ENCODE measurements around the gene DCLK1. TPM values are rescaled to one million over a fixed set of nuclear protein-coding genes. Genes with fewer than 3 reads are reported as not detected.

The DCLK1 gene
- total RNA-seq, 1 experiment from 2014 or later = not detected

GRCh38 chr13:36068566-36068965 is 62.6 kb downstream of the DCLK1 start:
- TF ChIP-seq POLR2AphosphoS5 (IDR thresholded peaks at IDR 0.05; ENCODE audit: low read depth, low read length) = no peak
- TF ChIP-seq, protein P1, sequence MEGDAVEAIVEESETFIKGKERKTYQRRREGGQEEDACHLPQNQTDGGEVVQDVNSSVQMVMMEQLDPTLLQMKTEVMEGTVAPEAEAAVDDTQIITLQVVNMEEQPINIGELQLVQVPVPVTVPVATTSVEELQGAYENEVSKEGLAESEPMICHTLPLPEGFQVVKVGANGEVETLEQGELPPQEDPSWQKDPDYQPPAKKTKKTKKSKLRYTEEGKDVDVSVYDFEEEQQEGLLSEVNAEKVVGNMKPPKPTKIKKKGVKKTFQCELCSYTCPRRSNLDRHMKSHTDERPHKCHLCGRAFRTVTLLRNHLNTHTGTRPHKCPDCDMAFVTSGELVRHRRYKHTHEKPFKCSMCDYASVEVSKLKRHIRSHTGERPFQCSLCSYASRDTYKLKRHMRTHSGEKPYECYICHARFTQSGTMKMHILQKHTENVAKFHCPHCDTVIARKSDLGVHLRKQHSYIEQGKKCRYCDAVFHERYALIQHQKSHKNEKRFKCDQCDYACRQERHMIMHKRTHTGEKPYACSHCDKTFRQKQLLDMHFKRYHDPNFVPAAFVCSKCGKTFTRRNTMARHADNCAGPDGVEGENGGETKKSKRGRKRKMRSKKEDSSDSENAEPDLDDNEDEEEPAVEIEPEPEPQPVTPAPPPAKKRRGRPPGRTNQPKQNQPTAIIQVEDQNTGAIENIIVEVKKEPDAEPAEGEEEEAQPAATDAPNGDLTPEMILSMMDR (IDR thresholded peaks at IDR 0.05) = no peak
- no peak for TF ChIP-seq TCF7L2 (IDR thresholded peaks at IDR 0.05; ENCODE audit: low read depth, low read length)
- no peak for TF ChIP-seq REST (IDR thresholded peaks at IDR 0.05; ENCODE audit: insufficient read depth in 1 of 2, low read depth in 2 of 2, low read length in 1 of 2)
- TF ChIP-seq SIN3A (IDR thresholded peaks at IDR 0.05; ENCODE audit: borderline replicate concordance, insufficient read depth, low read depth, low read length) = no peak
- POLR2A ChIA-PET = no interaction called here
- Histone ChIP-seq H3K9me3 (ENCODE audit: control insufficient read depth, insufficient read depth, low read depth, low read length) (no peaks in the 10 kb centered on the region), H3K4me3 (ENCODE audit: low read depth in 2 of 2, low read length in 2 of 2) (no peak overlapping the region), H3K36me3 (ENCODE audit: control insufficient read depth, insufficient read depth, low read length) (no peaks in the 10 kb centered on the region), H3K27me3 (ENCODE audit: control insufficient read depth, insufficient read depth, low read length) (no peaks in the 10 kb centered on the region), H3K27ac (ENCODE audit: low read length) (no peak overlapping the region), H3K4me1 (ENCODE audit: control insufficient read depth, insufficient read depth, low read length) (no peaks in the 10 kb centered on the region)
- DNase-seq (ENCODE audit: low read depth, low spot score) (no peak), ATAC-seq (no peak)
- intact Hi-C loops (cut with micrococcal nuclease; ENCODE audit: unreplicated experiment) = no loop called here
- in situ Hi-C loops (cut with HindIII; ENCODE audit: low pct_unique_long_range_greater_than_20kb, low sequenced_read_pairs) = no loop called here
- CTCF ChIA-PET = no interaction called here
- no TSS peak for BruUV-seq (replicated peaks)

- BruUV-seq (replicated peaks) = no TSS peak
- ChIA-PET CTCF (no interaction called here), POLR2A (no interaction called here)
- H3K27ac ChIP-seq (ENCODE audit: low read length) = no peak overlapping the region
- TF ChIP-seq TCF7L2 (IDR thresholded peaks at IDR 0.05; ENCODE audit: low read depth, low read length) = no peak
- TF ChIP-seq, protein P1 (IDR thresholded peaks at IDR 0.05) = no peak
- TF ChIP-seq POLR2AphosphoS5 (IDR thresholded peaks at IDR 0.05; ENCODE audit: low read depth, low read length) = no peak
- TF ChIP-seq SIN3A (IDR thresholded peaks at IDR 0.05; ENCODE audit: borderline replicate concordance, insufficient read depth, low read depth, low read length) = no peak
- TF ChIP-seq REST (IDR thresholded peaks at IDR 0.05; ENCODE audit: insufficient read depth in 1 of 2, low read depth in 2 of 2, low read length in 1 of 2) = no peak
- no peaks in the 10 kb centered on the region for H3K36me3 ChIP-seq (ENCODE audit: control insufficient read depth, insufficient read depth, low read length)
- no peaks in the 10 kb centered on the region for H3K4me1 ChIP-seq (ENCODE audit: control insufficient read depth, insufficient read depth, low read length)
- DNase-seq (ENCODE audit: low read depth, low spot score) = no peak
- H3K9me3 ChIP-seq (ENCODE audit: control insufficient read depth, insufficient read depth, low read depth, low read length) = no peaks in the 10 kb centered on the region
- ATAC-seq = no peak
- H3K27me3 ChIP-seq (ENCODE audit: control insufficient read depth, insufficient read depth, low read length) = no peaks in the 10 kb centered on the region
- H3K4me3 ChIP-seq (ENCODE audit: low read depth in 2 of 2, low read length in 2 of 2) = no peak overlapping the region
- intact Hi-C loops (cut with micrococcal nuclease; ENCODE audit: unreplicated experiment) = no loop called here
- in situ Hi-C loops (cut with HindIII; ENCODE audit: low pct_unique_long_range_greater_than_20kb, low sequenced_read_pairs) = no loop called here
These were observed 63.3 kb downstream of the DCLK1 start for GRCh38 chr13:36067746-36068381.
